Measurements from ENCODE around the gene ESYT2. TPM values are rescaled to one million over a fixed set of nuclear protein-coding genes. Genes with fewer than 3 reads are reported as not detected.
A peak's percentile ranks its signal among the peaks of the same experiment; 100 is the strongest.
"Not testable (repeated sequence)": the region's sequence is repeated elsewhere in the genome, so short reads cannot be mapped to it uniquely, and the experiment has no call there.

The ESYT2 gene
- polyA plus RNA-seq, 1 donor: 47.7 TPM

GRCh38 chr7:158698657-158699195 is 130.6 kb downstream of the ESYT2 start:
- DNase-seq: no peak

- DNase-seq: not testable (repeated sequence)
Measured at GRCh38 chr7:158697597-158697996, 131.7 kb downstream of the ESYT2 start.

- DNase-seq: peak; percentile 49
Measured at GRCh38 chr7:158695726-158696452, 133.4 kb downstream of the ESYT2 start.

- no peak for DNase-seq
Measured at GRCh38 chr7:158695056-158695455, 134.3 kb downstream of the ESYT2 start.

- no peak for DNase-seq
Measured at GRCh38 chr7:158694650-158695049, 134.7 kb downstream of the ESYT2 start.

GRCh38 chr7:158689488-158689887 is 139.8 kb downstream of the ESYT2 start:
- no peak for DNase-seq

- no peak for DNase-seq
Measured at GRCh38 chr7:158687406-158687805, 141.9 kb downstream of the ESYT2 start.

GRCh38 chr7:158685693-158686092 is 143.6 kb downstream of the ESYT2 start:
- DNase-seq: no peak

GRCh38 chr7:158684329-158684728 is 145.0 kb downstream of the ESYT2 start:
- no peak for DNase-seq

- DNase-seq: no peak
Measured at GRCh38 chr7:158683541-158683940, 145.8 kb downstream of the ESYT2 start.

- no peak for DNase-seq
Measured at GRCh38 chr7:158682456-158682855, 146.9 kb downstream of the ESYT2 start.

Other genes with a start within 250 kb of the ESYT2 start
- gene PTPRN2, start 241.7 kb downstream of the ESYT2 start, polyA plus RNA-seq (ENCODE audit: insufficient read length): 5.7 TPM
- 34.2 TPM for gene NCAPG2, start 124.7 kb downstream of the ESYT2 start, polyA plus RNA-seq (ENCODE audit: insufficient read length)
- gene DYNC2I1, start 27.0 kb upstream of the ESYT2 start, polyA plus RNA-seq (ENCODE audit: insufficient read length): 42.0 TPM